Endothelial cell of umbilical vein (primary cell): Measurements from ENCODE around the gene WNT8B. TPM values are rescaled to one million over a fixed set of nuclear protein-coding genes. Genes with fewer than 3 reads are reported as not detected.

Experiments
- BruUV-seq: library from RNA; stranded (reverse); fragments of 400-500 nt; replicated peaks from 2 replicates; lab custom pipeline; 2021; lab: Mats Ljungman, UMichigan
- CTCF ChIA-PET: fragments of 300-600, 350-600 bp; sonication (Branson Sonifier 250); formaldehyde crosslinking; loops from one replicate; lab custom pipeline; 2021; ENCODE audit warnings: antibody characterized with exemption, inconsistent platforms; lab: Charles Lee
- POLR2A ChIA-PET: fragments of 300-600, 350-600 bp; sonication (Branson Sonifier 250); formaldehyde crosslinking; loops from one replicate; lab custom pipeline; 2021; ENCODE audit warnings: antibody characterized with exemption, inconsistent platforms; lab: Charles Lee
- DNase-seq: peaks from one replicate; pipeline ENCODE4 v3.0.0-alpha.2; 2011; ENCODE audit warnings: low read depth, low spot score
- FAIRE-seq: peaks from 2 replicates; lab custom pipeline; 2011; peaks lifted over from hg19 to GRCh38; lab: Jason Lieb, UNC
- H2AFZ ChIP-seq: 2 replicates; pipeline ENCODE4 v1.6.0; 2012; ENCODE audit warnings: low read depth, low read length, control low read depth, inconsistent platforms
- H3K27ac ChIP-seq: 2 replicates; pipeline ENCODE4 v1.5.1; 2011; ENCODE audit warnings: low read depth, mild to moderate bottlenecking, control low read depth, low read length, moderate library complexity; ENCODE audit not compliant: insufficient read depth
- H3K27me3 ChIP-seq, 2 experiments: 2 replicates each; pipeline versions ENCODE4 v1.6.0 to v1.6.1; 2011; ENCODE audit warnings: low read length in 2 of 2, mixed read lengths in 1 of 2; ENCODE audit not compliant: control insufficient read depth in 2 of 2, insufficient read depth in 2 of 2
- H3K36me3 ChIP-seq, 2 experiments: 2 replicates in 1 of 2; 3 replicates in 1 of 2; pipeline ENCODE4 v1.5.1; 2011; ENCODE audit warnings: low read length in 2 of 2, mild to moderate bottlenecking in 1 of 2, moderate library complexity in 1 of 2; ENCODE audit not compliant: control insufficient read depth in 2 of 2, insufficient read depth in 2 of 2; ENCODE audit errors: extremely low read depth in 1 of 2
- H3K4me1 ChIP-seq: 3 replicates; pipeline ENCODE4 v1.5.1; 2011; ENCODE audit warnings: mild to moderate bottlenecking, low read length; ENCODE audit not compliant: control insufficient read depth, insufficient read depth; ENCODE audit errors: extremely low read depth
- H3K4me2 ChIP-seq: 2 replicates; pipeline ENCODE4 v1.6.1; 2011; ENCODE audit warnings: low read length, control low read depth, mixed read lengths; ENCODE audit not compliant: insufficient read depth
- H3K4me3 ChIP-seq, 3 experiments: fragments of 200-600 bp in 1 of 3; sonication (generic), shearing (Covaris generic) in 1 of 3; replicated peaks in 1 of 3; 2 replicates each; pipeline ENCODE4 v1.5.1; 2011 to 2016; ENCODE audit warnings: control low read depth in 3 of 3, low read length in 3 of 3, mild to moderate bottlenecking in 2 of 3, inconsistent platforms in 1 of 3, low read depth in 1 of 3, moderate library complexity in 1 of 3; ENCODE audit not compliant: insufficient read depth in 1 of 3
- H3K79me2 ChIP-seq: 2 replicates; pipeline ENCODE4 v1.6.0; 2012; ENCODE audit warnings: low read length, inconsistent platforms; ENCODE audit not compliant: control insufficient read depth, insufficient read depth
- H3K9ac ChIP-seq: replicated peaks from 2 replicates; pipeline ENCODE3; 2011; ENCODE audit warnings: low read length, control low read depth; ENCODE audit not compliant: insufficient read depth; ENCODE audit errors: extremely low read depth
- H3K9me1 ChIP-seq: replicated peaks from 3 replicates; pipeline ENCODE4 v1.6.0; 2011; ENCODE audit warnings: mild to moderate bottlenecking, low read length; ENCODE audit not compliant: control insufficient read depth, insufficient read depth; ENCODE audit errors: extremely low read depth
- H3K9me3 ChIP-seq: replicated peaks from 2 replicates; pipeline ENCODE4 v1.5.1; 2012; ENCODE audit warnings: low read length, inconsistent platforms; ENCODE audit not compliant: control insufficient read depth, insufficient read depth
- H4K20me1 ChIP-seq: replicated peaks from 2 replicates; pipeline ENCODE3; 2011; ENCODE audit warnings: mild to moderate bottlenecking, low read length; ENCODE audit not compliant: control insufficient read depth, insufficient read depth; ENCODE audit errors: extremely low read depth
- EZH2 ChIP-seq: IDR thresholded peaks from 2 replicates; pipeline ENCODE4 v1.6.1; 2012; ENCODE audit warnings: borderline replicate concordance, low read depth, mild to moderate bottlenecking, moderate library complexity, low read length, inconsistent platforms; ENCODE audit not compliant: severe bottlenecking
- FOS ChIP-seq: IDR thresholded peaks from 2 replicates; pipeline ENCODE4 v1.6.1; 2011; ENCODE audit warnings: mild to moderate bottlenecking, low read length, moderate library complexity, borderline replicate concordance; ENCODE audit not compliant: insufficient read depth
- GATA2 ChIP-seq: IDR thresholded peaks from 2 replicates; pipeline ENCODE4 v1.7.0; 2011; ENCODE audit warnings: low read depth, mild to moderate bottlenecking, moderate library complexity, mixed read lengths, low read length; ENCODE audit not compliant: insufficient read length, insufficient read depth
- JUN ChIP-seq: IDR thresholded peaks from 2 replicates; pipeline ENCODE4 v1.6.1; 2011; ENCODE audit warnings: borderline replicate concordance, low read depth; ENCODE audit not compliant: insufficient read length, insufficient read depth
- MYC ChIP-seq: IDR thresholded peaks from one replicate; pipeline ENCODE4 v1.6.1; 2011; ENCODE audit warnings: mild to moderate bottlenecking, low read depth, low read length
- POLR2A ChIP-seq: IDR thresholded peaks from 2 replicates; pipeline ENCODE4 v1.6.1; 2012; ENCODE audit warnings: low read depth, mild to moderate bottlenecking, control low read depth, low read length
- POLR2AphosphoS5 ChIP-seq: IDR thresholded peaks from 2 replicates; pipeline ENCODE4 v1.6.1; 2012; ENCODE audit warnings: low read depth, mild to moderate bottlenecking, control low read depth, low read length, moderate library complexity; ENCODE audit not compliant: insufficient read depth
- dilution Hi-C: fragments of 300-500 bp; cut with MboI; formaldehyde crosslinking; loops from one replicate; pipeline ENCODE4 v1.15.0; 2019; ENCODE audit warnings: low sequenced_read_pairs; ENCODE audit not compliant: extremely low pct_ligation_motif_present
- intact Hi-C: fragments of 100-400 bp; cut with micrococcal nuclease; formaldehyde crosslinking; loops from one replicate; pipeline ENCODE4 v1.10.0; 2022
- polyA plus RNA-seq, 4 experiments: library from polyadenylated mRNA; depleted of rRNA in 3 of 4; stranded (reverse) in 3 of 4; unstranded in 1 of 4; fragments of >200 nt; gene quantifications; 2 replicates each; pipeline versions ENCODE4 v1.2.1 to v1.2.3, GENCODE V29; 2011 to 2012; ENCODE audit warnings: missing spikeins in 1 of 4
- total RNA-seq: library from RNA; stranded (reverse); gene quantifications from 2 replicates; pipeline ENCODE4 v1.2.3, GENCODE V29; 2021
- TF ChIP-seq, protein P1 (sequence below): IDR thresholded peaks from 2 replicates; pipeline ENCODE4 v1.6.1; 2011; ENCODE audit not compliant: insufficient read depth, insufficient read length
- TF ChIP-seq, protein P2 (sequence below), 2 donors: IDR thresholded peaks; 1 replicate in 1 of 2; 2 replicates in 1 of 2; pipeline ENCODE4 v1.5.1; 2011; ENCODE audit warnings: low read length in 2 of 2, mild to moderate bottlenecking in 2 of 2, moderate library complexity in 2 of 2, control low read depth in 1 of 2, inconsistent platforms in 1 of 2, low read depth in 1 of 2; ENCODE audit not compliant: insufficient read depth in 1 of 2; ENCODE audit errors: extremely low read depth in 1 of 2

The WNT8B gene
- total and polyA plus RNA-seq, 2 donors (not counting 3 experiments of a cell fraction or from before 2014, with no cell fraction given) = not detected

DNA sequence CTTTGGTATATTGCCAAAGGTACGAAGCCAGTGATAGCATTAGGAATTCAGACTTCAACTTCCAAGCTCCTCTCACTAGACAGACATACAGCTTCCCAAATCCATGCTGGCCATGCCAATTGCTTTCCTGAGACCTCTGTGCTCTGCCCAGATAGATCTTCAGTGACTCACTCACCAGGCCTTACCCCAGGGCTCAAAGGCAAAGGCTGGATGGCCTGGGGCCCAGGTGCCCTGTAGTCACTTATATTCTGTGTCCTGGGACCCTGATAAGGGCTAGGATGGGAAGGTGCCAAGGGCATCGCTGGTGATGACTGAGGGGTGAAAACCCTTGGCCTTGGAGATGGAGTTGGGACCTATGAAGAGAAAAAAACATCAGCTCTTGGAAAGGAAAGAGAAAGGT is 27.7 kb downstream of the WNT8B start:
- DNase-seq (no peak), FAIRE-seq (no peak)
- dilution Hi-C loops = loop anchor here (10.0 kb wide), 1 partner anchor 56 kb away; no protein-coding TSS in a partner anchor
- no peak overlapping the region for H3K4me3 ChIP-seq
- intact Hi-C loops = no loop called here
- H3K27ac ChIP-seq = no peak overlapping the region
- H3K27me3 ChIP-seq = no peaks in the 10 kb centered on the region
- H4K20me1 ChIP-seq = no peaks in the 10 kb centered on the region
- no TSS peak for BruUV-seq
- H3K79me2 ChIP-seq = no peaks in the 10 kb centered on the region
- H3K4me2 ChIP-seq = no peak overlapping the region
- TF ChIP-seq, protein P1, sequence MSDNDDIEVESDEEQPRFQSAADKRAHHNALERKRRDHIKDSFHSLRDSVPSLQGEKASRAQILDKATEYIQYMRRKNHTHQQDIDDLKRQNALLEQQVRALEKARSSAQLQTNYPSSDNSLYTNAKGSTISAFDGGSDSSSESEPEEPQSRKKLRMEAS = no peak
- TF ChIP-seq FOS (no peak), POLR2A (no peak), POLR2AphosphoS5 (no peak), JUN (no peak), MYC (no peak), GATA2 (no peak), EZH2 (no peak)
- TF ChIP-seq, protein P2, sequence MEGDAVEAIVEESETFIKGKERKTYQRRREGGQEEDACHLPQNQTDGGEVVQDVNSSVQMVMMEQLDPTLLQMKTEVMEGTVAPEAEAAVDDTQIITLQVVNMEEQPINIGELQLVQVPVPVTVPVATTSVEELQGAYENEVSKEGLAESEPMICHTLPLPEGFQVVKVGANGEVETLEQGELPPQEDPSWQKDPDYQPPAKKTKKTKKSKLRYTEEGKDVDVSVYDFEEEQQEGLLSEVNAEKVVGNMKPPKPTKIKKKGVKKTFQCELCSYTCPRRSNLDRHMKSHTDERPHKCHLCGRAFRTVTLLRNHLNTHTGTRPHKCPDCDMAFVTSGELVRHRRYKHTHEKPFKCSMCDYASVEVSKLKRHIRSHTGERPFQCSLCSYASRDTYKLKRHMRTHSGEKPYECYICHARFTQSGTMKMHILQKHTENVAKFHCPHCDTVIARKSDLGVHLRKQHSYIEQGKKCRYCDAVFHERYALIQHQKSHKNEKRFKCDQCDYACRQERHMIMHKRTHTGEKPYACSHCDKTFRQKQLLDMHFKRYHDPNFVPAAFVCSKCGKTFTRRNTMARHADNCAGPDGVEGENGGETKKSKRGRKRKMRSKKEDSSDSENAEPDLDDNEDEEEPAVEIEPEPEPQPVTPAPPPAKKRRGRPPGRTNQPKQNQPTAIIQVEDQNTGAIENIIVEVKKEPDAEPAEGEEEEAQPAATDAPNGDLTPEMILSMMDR (IDR thresholded peaks at IDR 0.05; ENCODE audit: extremely low read depth in 1 of 2, insufficient read depth in 1 of 2, low read depth in 1 of 2, low read length in 2 of 2) = no peak
- H3K9me3 ChIP-seq = no peaks in the 10 kb centered on the region
- CTCF ChIA-PET = interaction anchor here (3.3 kb wide), 1 partner anchor 8 kb away, joined by 17 read pairs; no protein-coding TSS in a partner anchor
- H3K9ac ChIP-seq = no peak overlapping the region
- no peak overlapping the region for H2AFZ ChIP-seq
- H3K9me1 ChIP-seq = no peaks in the 10 kb centered on the region
- POLR2A ChIA-PET = no interaction called here
- H3K36me3 ChIP-seq = peaks cover 0 to 9% of the 10 kb centered on the region in 2 experiments
- no peaks in the 10 kb centered on the region for H3K4me1 ChIP-seq
